B cell (primary cell): ENCODE data around the gene BOC. TPM values are rescaled to one million over a fixed set of nuclear protein-coding genes. Genes with fewer than 3 reads are reported as not detected.

Source experiments
- ATAC-seq: fragments of 200-7000 bp; cut with Tn5 transposase; one replicate; pipeline ENCODE4 v1.10.0; 2021; ENCODE audit warnings: low read depth, mild to moderate bottlenecking, moderate number of reproducible peaks, moderate library complexity
- CTCF ChIA-PET: fragments of 350-600 bp; sonication (Branson Sonifier 250); formaldehyde crosslinking; loops from one replicate; lab custom pipeline; 2021; ENCODE audit warnings: antibody characterized with exemption, inconsistent platforms; lab: Charles Lee
- POLR2A ChIA-PET: fragments of 350-600 bp; sonication (Branson Sonifier 250); formaldehyde crosslinking; loops from one replicate; lab custom pipeline; 2021; ENCODE audit warnings: antibody characterized with exemption; lab: Charles Lee
- DNase-seq: peaks from one replicate; pipeline ENCODE4 v3.0.0; 2013
- H2AFZ ChIP-seq: 2 replicates; pipeline ENCODE4 v1.6.1; 2012; ENCODE audit warnings: mild to moderate bottlenecking, low read depth, low read length; ENCODE audit not compliant: insufficient read depth, poor library complexity, severe bottlenecking
- H3K27ac ChIP-seq, 2 donors: 1 replicate in 1 of 2; 2 replicates in 1 of 2; pipeline ENCODE4 v1.5.1; 2012 to 2013; ENCODE audit warnings: low read length in 2 of 2, mild to moderate bottlenecking in 2 of 2, moderate library complexity in 1 of 2
- H3K27me3 ChIP-seq, 4 experiments: fragments of 200-600 bp in 1 of 4; sonication (generic) in 1 of 4; replicated peaks in 1 of 4; 1 replicate in 2 of 4; 2 replicates in 2 of 4; pipeline versions ENCODE4 v1.6.1 to v1.7.0; 2013 to 2016; ENCODE audit warnings: low read length in 3 of 4, mild to moderate bottlenecking in 2 of 4, mixed read lengths in 1 of 4, moderate library complexity in 1 of 4; ENCODE audit not compliant: insufficient read depth in 4 of 4, control insufficient read depth in 3 of 4; ENCODE audit errors: control extremely low read depth in 1 of 4
- H3K36me3 ChIP-seq, 2 experiments: replicated peaks in 1 of 2; 1 replicate in 1 of 2; 2 replicates in 1 of 2; pipeline versions ENCODE4 v1.6.1 to v1.7.1; 2013; ENCODE audit warnings: low read length in 1 of 2; ENCODE audit not compliant: insufficient read depth in 2 of 2, control insufficient read depth in 1 of 2; ENCODE audit errors: control extremely low read depth in 1 of 2, extremely low read depth in 1 of 2
- H3K4me1 ChIP-seq, 2 donors: fragments of 200-600 bp in 1 of 2; sonication (generic) in 1 of 2; 1 replicate in 1 of 2; 2 replicates in 1 of 2; pipeline versions ENCODE4 v1.5.1 to v1.6.1; 2013 to 2017; ENCODE audit warnings: low read length in 2 of 2; ENCODE audit not compliant: control insufficient read depth in 2 of 2, insufficient read depth in 2 of 2
- H3K4me2 ChIP-seq: replicated peaks from 2 replicates; pipeline ENCODE3; 2012; ENCODE audit warnings: mild to moderate bottlenecking, low read depth, low read length; ENCODE audit not compliant: poor library complexity, severe bottlenecking
- H3K4me3 ChIP-seq, 5 experiments: fragments of 200-600 bp in 1 of 5; sonication (generic) in 1 of 5; 1 replicate in 3 of 5; 2 replicates in 2 of 5; pipeline versions ENCODE4 v1.5.1 to v1.7.0; 2011 to 2016; ENCODE audit warnings: low read length in 4 of 5, mild to moderate bottlenecking in 4 of 5, low read depth in 2 of 5, control low read depth in 1 of 5, moderate library complexity in 1 of 5; ENCODE audit not compliant: insufficient read depth in 1 of 5; ENCODE audit errors: control extremely low read depth in 1 of 5, extremely low read depth in 1 of 5
- H3K79me2 ChIP-seq: fragments of 200-600 bp; sonication (generic); one replicate; pipeline ENCODE4 v1.6.0; 2016; ENCODE audit warnings: low read length; ENCODE audit not compliant: control insufficient read depth, insufficient read depth
- H3K9ac ChIP-seq: fragments of 200-600 bp; sonication (generic); 2 replicates; pipeline ENCODE4 v1.6.1; 2017; ENCODE audit warnings: mild to moderate bottlenecking, low read length, moderate library complexity
- H3K9me3 ChIP-seq, 3 donors: one replicate each; pipeline versions ENCODE4 v1.6.1 to v1.7.1; 2013; ENCODE audit warnings: low read length in 2 of 3; ENCODE audit not compliant: control insufficient read depth in 2 of 3, insufficient read depth in 1 of 3; ENCODE audit errors: control extremely low read depth in 1 of 3
- H4K20me1 ChIP-seq: 2 replicates; pipeline ENCODE4 v1.6.0; 2012; ENCODE audit warnings: mild to moderate bottlenecking, low read length; ENCODE audit not compliant: insufficient read depth, control insufficient read depth, poor library complexity, severe bottlenecking
- H3K27ac Mint-ChIP-seq: one replicate; pipeline ENCODE4 v1.8.0; 2021; ENCODE audit warnings: mixed read lengths
- H3K27me3 Mint-ChIP-seq: one replicate; pipeline ENCODE4 v1.8.0; 2021; ENCODE audit warnings: mixed read lengths
- H3K4me1 Mint-ChIP-seq: one replicate; pipeline ENCODE4 v1.8.0; 2021; ENCODE audit warnings: mixed read lengths
- H3K4me3 Mint-ChIP-seq: one replicate; pipeline ENCODE4 v1.8.0; 2021; ENCODE audit warnings: mixed read lengths
- H3K9me3 Mint-ChIP-seq: one replicate; pipeline ENCODE4 v1.8.0; 2022; ENCODE audit warnings: mixed read lengths; ENCODE audit not compliant: insufficient read depth
- CTCF ChIP-seq: fragments of 200-600 bp; IDR thresholded peaks from one replicate; pipeline ENCODE4 v1.8.0; 2022; ENCODE audit warnings: antibody characterized with exemption, mild to moderate bottlenecking
- EZH2 ChIP-seq: IDR thresholded peaks from 2 replicates; pipeline ENCODE4 v1.6.1; 2012; ENCODE audit warnings: borderline replicate concordance, low read depth, mild to moderate bottlenecking, moderate library complexity, low read length; ENCODE audit not compliant: insufficient read depth, poor library complexity, severe bottlenecking
- WGBS: methylation state at CpG from one replicate; pipeline ENCODE4 v1.1.5; 2013; ENCODE audit warnings: missing lambda C conversion rate; ENCODE audit not compliant: insufficient coverage; 5-methylcytosine and 5-hydroxymethylcytosine counted together
- intact Hi-C: fragments of 100-400 bp; cut with micrococcal nuclease; formaldehyde crosslinking; loops from one replicate; pipeline ENCODE4 v1.10.0; 2022
- polyA plus RNA-seq: library from polyadenylated mRNA; depleted of rRNA; stranded (reverse); fragments of >200 nt; gene quantifications from 2 replicates; pipeline ENCODE4 v1.2.3, GENCODE V29; 2012
- total RNA-seq, 2 donors: library from RNA; stranded (reverse); fragments of 120-200 nt in 1 of 2; gene quantifications; 1 replicate in 1 of 2; 2 replicates in 1 of 2; pipeline versions ENCODE4 v1.2.3 to v1.2.4, GENCODE V29; 2013 to 2022

The BOC gene
- total and polyA plus RNA-seq, 2 donors (not counting 1 experiment from before 2014, with no cell fraction given), result 0.12 to 2.0 TPM

GRCh38 chr3:113218681-113219045 lies 7.3 kb downstream of the BOC start:
- no peak for DNase-seq
- H3K4me3 Mint-ChIP-seq, result no peak overlapping the region
- ChIA-PET POLR2A (no interaction called here), CTCF (interaction anchor here (0.6 kb wide), 1 partner anchor 16 kb away, joined by 3 read pairs; no protein-coding TSS in a partner anchor)
- no peaks in the 10 kb centered on the region for H3K9me3 ChIP-seq
- peaks cover 1 to 2% of the 10 kb centered on the region in 2 donors for H3K4me1 ChIP-seq
- no peak overlapping the region for H3K27ac ChIP-seq
- no peak overlapping the region for H3K4me3 ChIP-seq
- H3K4me2 ChIP-seq, result no peak overlapping the region
- intact Hi-C loops, result no loop called here
- H3K36me3 ChIP-seq, result no peaks in the 10 kb centered on the region
- no peak for TF ChIP-seq CTCF
- TF ChIP-seq EZH2, result no peak
- H3K9me3 Mint-ChIP-seq, result no peaks in the 10 kb centered on the region
- H3K27ac Mint-ChIP-seq, result no peak overlapping the region
- peaks cover 0 to 13% (median 0%) of the 10 kb centered on the region in 4 experiments for H3K27me3 ChIP-seq
- H3K9ac ChIP-seq, result no peak overlapping the region
- H3K79me2 ChIP-seq, result no peaks in the 10 kb centered on the region
- H3K4me1 Mint-ChIP-seq, result peaks cover 5% of the 10 kb centered on the region
- peaks cover 30% of the 10 kb centered on the region for H3K27me3 Mint-ChIP-seq
- no peak for ATAC-seq
- 100% methylated on average over 1 of the region's 1 CpG for WGBS
- no peaks in the 10 kb centered on the region for H4K20me1 ChIP-seq
- no peak overlapping the region for H2AFZ ChIP-seq

GRCh38 chr3:113219605-113220300 lies 8.4 kb downstream of the BOC start:
- Mint-ChIP-seq H3K4me1 (peaks cover 11% of the 10 kb centered on the region), H3K4me3 (no peak overlapping the region), H3K27ac (no peak overlapping the region), H3K27me3 (peaks cover 23% of the 10 kb centered on the region), H3K9me3 (no peaks in the 10 kb centered on the region)
- H3K36me3 ChIP-seq, result no peaks in the 10 kb centered on the region
- H3K79me2 ChIP-seq, result no peaks in the 10 kb centered on the region
- H3K9ac ChIP-seq, result no peak overlapping the region
- H3K4me3 ChIP-seq, result no peak overlapping the region
- intact Hi-C loops, result no loop called here
- no peaks in the 10 kb centered on the region for H3K9me3 ChIP-seq
- CTCF ChIA-PET, result no interaction called here
- peaks cover 9% of the 10 kb centered on the region in 2 donors for H3K4me1 ChIP-seq
- peaks cover 0 to 7% (median 0%) of the 10 kb centered on the region in 4 experiments for H3K27me3 ChIP-seq
- no peak for ATAC-seq
- no peaks in the 10 kb centered on the region for H4K20me1 ChIP-seq
- H3K4me2 ChIP-seq, result no peak overlapping the region
- WGBS, result 79% methylated on average over 4 of the region's 6 CpGs
- no peak for DNase-seq
- POLR2A ChIA-PET, result no interaction called here
- TF ChIP-seq EZH2 (no peak), CTCF (no peak)
- no peak overlapping the region for H2AFZ ChIP-seq
- H3K27ac ChIP-seq, result no peak overlapping the region
